ENCODE measurements around the gene HORMAD2. TPM values are rescaled to one million over a fixed set of nuclear protein-coding genes. Genes with fewer than 3 reads are reported as not detected.
"Not testable (repeated sequence)": the region's sequence is repeated elsewhere in the genome, so short reads cannot be mapped to it uniquely, and the experiment has no call there.

The HORMAD2 gene
- polyA plus RNA-seq, 4 donors: not detected

GRCh38 chr22:30205281-30206115 lies 125.2 kb downstream of the HORMAD2 start:
- DNase-seq (ENCODE audit: low read depth in 4 of 4, low spot score in 3 of 4): no peak

- DNase-seq (ENCODE audit: low read depth in 4 of 4, low spot score in 3 of 4): no peak
Measured at GRCh38 chr22:30206944-30207343, 126.7 kb downstream of the HORMAD2 start.

- no peak for DNase-seq (ENCODE audit: low read depth in 4 of 4, low spot score in 3 of 4)
Measured at GRCh38 chr22:30208631-30209603, 128.7 kb downstream of the HORMAD2 start.

GRCh38 chr22:30209642-30210041 lies 129.4 kb downstream of the HORMAD2 start:
- no peak for DNase-seq (ENCODE audit: low read depth in 4 of 4, low spot score in 3 of 4)

GRCh38 chr22:30210235-30210909 lies 130.1 kb downstream of the HORMAD2 start:
- DNase-seq (ENCODE audit: low read depth in 4 of 4, low spot score in 3 of 4): no peak

DNA sequence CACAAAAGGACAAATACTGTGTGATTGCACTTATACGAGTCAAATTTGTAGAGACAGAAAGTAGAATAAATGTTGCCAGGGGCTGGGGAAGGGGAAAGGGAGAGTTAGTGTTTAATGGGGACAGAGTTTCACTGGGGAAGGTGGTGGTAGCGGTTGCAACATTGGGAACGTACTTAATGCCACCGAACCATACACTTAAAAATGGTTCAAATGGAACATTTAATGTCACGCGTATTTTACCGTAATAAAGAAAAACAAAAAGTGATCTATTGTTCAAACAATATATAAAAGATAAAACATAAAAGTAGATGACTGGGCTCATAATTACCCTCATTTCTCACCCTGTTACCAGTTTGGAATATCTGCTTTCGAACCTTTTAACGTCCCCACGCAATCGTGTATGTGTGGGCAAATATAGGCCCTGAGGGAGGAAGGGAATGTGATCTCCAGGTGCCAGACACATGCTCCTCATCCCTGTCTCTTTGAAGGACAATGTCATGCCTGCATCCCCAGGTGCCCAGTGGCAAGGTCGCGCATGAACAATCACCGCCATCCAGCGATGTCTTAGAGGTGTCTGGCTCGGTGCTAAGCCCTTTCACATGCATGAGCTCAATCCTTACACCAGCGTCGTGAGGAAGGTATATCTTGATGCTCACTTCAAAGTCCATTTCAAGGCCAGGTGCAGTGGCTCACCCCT lies 131.0 kb downstream of the HORMAD2 start:
- DNase-seq (ENCODE audit: low read depth in 4 of 4, low spot score in 3 of 4): no peak

- DNase-seq (ENCODE audit: low read depth in 4 of 4, low spot score in 3 of 4): no peak
Measured at GRCh38 chr22:30212363-30212995, 132.2 kb downstream of the HORMAD2 start.

DNA sequence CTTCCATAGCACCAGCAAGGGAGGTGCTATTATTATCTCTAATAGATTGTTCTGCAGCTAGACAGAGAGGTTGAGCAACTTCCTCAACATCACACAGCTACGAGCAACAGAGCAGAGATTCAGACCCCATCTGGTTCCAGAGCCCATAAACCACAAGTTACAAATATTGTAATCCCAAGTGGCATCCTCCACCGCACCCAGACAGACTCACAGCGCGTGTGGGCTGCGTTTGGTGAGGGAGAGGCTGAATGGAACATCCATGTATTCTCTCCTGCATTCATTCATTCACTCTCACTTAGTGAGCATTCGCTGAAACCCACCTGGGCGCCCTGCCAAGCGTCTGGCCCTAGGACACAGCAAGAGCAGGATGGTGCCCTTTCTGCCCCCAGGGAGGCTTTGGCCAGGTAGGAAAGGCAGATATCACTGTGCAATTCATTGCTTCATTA lies 132.8 kb downstream of the HORMAD2 start:
- DNase-seq (ENCODE audit: low read depth in 4 of 4, low spot score in 3 of 4): no peak

DNA sequence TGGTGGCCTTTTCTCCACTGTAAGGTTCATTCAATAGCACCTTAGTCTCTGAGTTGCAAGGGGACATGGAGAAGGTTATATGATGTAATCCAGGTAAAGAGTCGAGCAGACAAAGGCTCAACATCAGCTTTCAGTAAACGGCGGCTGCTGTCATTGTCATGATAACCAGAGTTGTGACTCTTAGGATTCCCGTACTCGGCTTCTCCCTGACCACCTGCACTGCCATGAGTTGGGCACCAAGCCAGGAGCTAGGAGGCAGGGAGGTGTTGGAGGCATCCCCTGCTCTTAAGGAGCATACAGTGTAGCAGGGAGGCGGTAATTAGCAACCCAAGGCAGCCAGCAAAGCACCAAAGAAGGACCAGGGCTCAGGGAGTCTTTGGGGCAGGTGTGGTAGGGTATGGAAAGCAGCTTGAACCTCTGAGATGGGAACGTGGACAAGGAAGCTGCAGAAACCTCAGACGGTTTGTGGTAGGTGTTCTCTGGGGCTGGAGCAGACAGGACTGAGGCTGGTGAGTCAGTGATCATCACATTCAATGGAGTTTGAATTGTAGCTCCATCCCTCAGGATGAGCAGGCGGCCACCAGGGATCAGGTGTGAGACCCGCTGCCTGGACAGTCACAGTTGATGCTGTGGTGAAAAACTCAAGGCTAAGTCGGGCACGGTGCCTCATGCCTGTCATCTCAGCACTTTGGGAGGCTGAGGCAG lies 134.6 kb downstream of the HORMAD2 start:
- DNase-seq (ENCODE audit: low read depth in 4 of 4, low spot score in 3 of 4): no peak

- not testable (repeated sequence) for DNase-seq (ENCODE audit: low read depth in 4 of 4, low spot score in 3 of 4)
Measured at GRCh38 chr22:30216272-30216671, 136.0 kb downstream of the HORMAD2 start.

DNA sequence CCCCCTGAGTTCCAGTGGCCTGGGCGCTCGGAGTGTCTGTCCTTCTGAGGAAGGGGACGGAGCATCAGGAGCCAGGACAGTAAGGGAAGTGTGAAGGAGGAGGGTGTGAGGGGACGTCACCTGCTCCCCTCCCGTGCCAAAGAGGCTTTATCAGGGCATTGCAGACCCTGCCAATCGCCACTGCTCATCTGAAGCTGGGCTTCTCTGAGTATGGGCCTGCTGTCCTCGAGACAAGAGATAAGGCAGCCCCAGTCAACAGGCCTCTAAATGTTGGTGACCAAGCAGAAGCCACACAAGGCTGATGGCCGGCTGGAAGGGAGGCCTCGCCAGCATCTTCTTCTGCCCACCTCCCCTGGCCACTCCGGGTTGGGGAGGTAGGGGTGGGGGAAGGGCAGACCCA lies 136.4 kb downstream of the HORMAD2 start:
- DNase-seq (ENCODE audit: low read depth in 4 of 4, low spot score in 3 of 4): no peak

- DNase-seq (ENCODE audit: low read depth in 4 of 4, low spot score in 3 of 4): no peak
Measured at GRCh38 chr22:30217698-30218560, 137.7 kb downstream of the HORMAD2 start.

DNA sequence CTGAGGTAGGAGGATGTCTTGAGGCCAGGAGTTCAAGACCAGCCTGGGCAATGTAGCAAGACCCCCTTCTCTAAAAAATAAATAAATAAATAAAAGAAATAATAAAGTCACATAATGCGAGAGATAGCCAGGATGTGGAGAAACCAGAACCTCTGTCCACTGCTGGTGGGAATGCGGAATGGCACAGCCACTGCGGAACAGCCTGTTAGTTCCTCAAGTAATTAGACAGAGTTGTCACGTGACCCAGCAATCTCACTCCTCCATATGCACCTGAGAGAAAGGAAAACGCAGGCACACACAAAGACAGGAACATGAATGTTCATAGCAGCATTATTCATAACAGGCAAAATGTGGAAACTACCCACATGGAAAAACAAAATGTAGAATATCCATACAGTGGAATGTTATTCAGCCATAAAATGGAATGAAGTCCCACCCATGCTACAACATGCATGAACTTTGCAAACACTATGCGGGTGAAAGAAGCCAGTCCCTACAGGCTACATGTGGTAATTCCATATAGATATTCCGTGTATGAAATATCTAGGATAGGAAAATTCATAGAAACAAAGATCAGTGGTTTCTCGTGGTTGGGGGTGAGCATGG lies 138.9 kb downstream of the HORMAD2 start:
- no peak for DNase-seq (ENCODE audit: low read depth in 4 of 4, low spot score in 3 of 4)

- DNase-seq (ENCODE audit: low read depth in 4 of 4, low spot score in 3 of 4): no peak
Measured at GRCh38 chr22:30219668-30220278, 139.5 kb downstream of the HORMAD2 start.

DNA sequence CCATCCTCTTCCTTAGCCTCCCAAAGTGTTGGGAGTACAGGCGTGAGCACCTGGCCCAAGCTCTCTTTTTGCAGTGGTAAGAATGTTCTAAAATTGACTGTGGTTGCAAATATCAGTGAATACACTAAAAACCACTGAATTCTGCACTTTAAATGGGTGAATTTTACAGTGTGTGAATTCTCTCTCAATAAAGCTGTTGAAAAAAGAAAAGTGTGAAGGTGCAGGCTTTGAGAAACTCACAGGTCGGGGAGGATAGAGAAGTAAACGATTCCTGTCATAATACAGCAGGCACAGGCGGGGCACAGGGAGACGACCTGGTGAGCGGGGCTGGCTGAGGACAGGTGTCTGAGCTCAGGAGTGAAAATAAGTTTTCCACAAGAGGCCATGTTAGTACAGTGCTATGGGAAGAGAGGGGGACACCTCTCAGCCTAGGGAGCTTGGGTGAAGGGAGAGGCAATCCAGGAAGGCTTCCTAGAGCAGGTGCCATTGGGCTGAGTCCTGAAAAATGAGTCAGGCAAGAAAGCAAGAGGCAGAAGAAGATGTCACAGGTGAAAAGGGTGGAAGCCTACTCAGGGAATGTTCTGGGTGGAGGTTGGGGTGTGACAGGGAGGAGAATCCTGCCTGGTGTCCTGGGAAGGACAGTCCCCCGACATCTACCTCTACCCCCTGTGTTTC lies 140.2 kb downstream of the HORMAD2 start:
- DNase-seq (ENCODE audit: low read depth in 4 of 4, low spot score in 3 of 4): no peak

DNA sequence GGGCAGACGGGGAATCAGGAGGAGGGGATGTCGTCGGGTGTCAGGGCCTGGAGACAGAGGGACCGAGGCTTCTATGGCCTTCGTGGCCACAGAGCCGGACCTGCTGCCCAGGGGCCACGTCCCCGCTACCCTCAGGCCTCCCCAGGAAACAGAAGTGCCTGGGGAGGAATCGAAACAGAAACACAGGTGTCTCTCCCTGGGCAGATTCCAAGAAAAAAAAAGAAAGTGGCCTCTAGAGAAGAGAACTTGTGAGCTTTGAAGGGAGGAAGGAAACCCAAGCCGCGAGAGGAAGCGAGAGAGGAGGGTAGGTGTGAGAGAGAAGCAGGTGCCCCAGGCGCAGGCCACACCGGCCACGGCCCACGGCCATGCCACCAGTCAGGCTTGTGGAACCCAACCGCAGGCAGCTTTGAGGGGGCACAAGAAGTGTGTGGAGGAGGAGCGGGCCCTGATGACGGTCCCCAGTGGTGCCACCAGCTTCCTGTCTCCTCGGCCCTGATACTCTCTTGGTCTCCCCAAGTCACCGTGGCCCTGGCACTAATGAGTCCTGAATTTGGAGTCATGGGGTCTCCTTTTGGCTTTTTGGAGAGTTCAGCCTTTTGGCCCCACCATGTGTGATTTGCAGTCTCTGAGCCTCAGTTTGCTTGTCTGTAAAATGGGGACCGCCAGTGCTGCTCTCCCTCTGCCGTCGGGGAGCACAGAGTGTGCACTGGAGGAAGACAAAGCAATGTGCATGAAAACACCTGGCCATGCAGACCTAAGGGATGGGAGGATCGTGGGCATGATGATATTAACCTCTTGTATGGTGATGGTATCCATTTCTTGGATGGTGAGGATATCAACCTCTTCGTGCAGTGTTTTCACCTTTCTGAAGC lies 141.1 kb downstream of the HORMAD2 start:
- DNase-seq (ENCODE audit: low read depth in 4 of 4, low spot score in 3 of 4): no peak

All from left renal pelvis (tissue), 4 donors.